Activated CD4-positive, alpha-beta memory T cell treated with anti-CD3 and anti-CD28 coated beads, Interleukin-2, amount 10 ng/mL, durations not matched to agents 7 days and 5 days (primary cell): ENCODE results near the gene NEU4. TPM values are rescaled to one million over a fixed set of nuclear protein-coding genes. Genes with fewer than 3 reads are reported as not detected.
"Not testable (repeated sequence)": the region's sequence is repeated elsewhere in the genome, so short reads cannot be mapped to it uniquely, and the experiment has no call there.

ENCODE experiments used
- CTCF ChIA-PET: fragments of 350-600 bp; sonication (Branson Sonifier 250); formaldehyde crosslinking; loops from one replicate; lab custom pipeline; 2021; ENCODE audit warnings: antibody characterized with exemption, inconsistent platforms; lab: Charles Lee
- POLR2A ChIA-PET: fragments of 350-600 bp; sonication (Branson Sonifier 250); formaldehyde crosslinking; loops from one replicate; lab custom pipeline; 2021; ENCODE audit warnings: antibody characterized with exemption; lab: Charles Lee
- DNase-seq: peaks from one replicate; pipeline ENCODE4 v3.0.0-alpha.2; 2020
- H3K27ac Mint-ChIP-seq: one replicate; pipeline ENCODE4 v1.8.0; 2021; ENCODE audit warnings: mild to moderate bottlenecking, mixed read lengths
- H3K27me3 Mint-ChIP-seq: one replicate; pipeline ENCODE4 v1.8.0; 2021; ENCODE audit warnings: mixed read lengths
- H3K36me3 Mint-ChIP-seq: one replicate; pipeline ENCODE4 v1.8.0; 2021; ENCODE audit warnings: low read depth, mixed read lengths
- H3K4me1 Mint-ChIP-seq: one replicate; pipeline ENCODE4 v1.8.0; 2021; ENCODE audit warnings: mixed read lengths
- H3K4me3 Mint-ChIP-seq: one replicate; pipeline ENCODE4 v1.8.0; 2021; ENCODE audit warnings: mild to moderate bottlenecking, mixed read lengths
- H3K9me3 Mint-ChIP-seq: one replicate; pipeline ENCODE4 v1.8.0; 2021; ENCODE audit warnings: mixed read lengths
- total RNA-seq, 2 experiments: library from RNA; stranded (reverse); gene quantifications; one replicate each; pipeline ENCODE4 v1.2.3, GENCODE V29; 2021

NEU4 gene
- total RNA-seq, 2 experiments from 2014 or later = 0.38 to 0.43 TPM

DNA sequence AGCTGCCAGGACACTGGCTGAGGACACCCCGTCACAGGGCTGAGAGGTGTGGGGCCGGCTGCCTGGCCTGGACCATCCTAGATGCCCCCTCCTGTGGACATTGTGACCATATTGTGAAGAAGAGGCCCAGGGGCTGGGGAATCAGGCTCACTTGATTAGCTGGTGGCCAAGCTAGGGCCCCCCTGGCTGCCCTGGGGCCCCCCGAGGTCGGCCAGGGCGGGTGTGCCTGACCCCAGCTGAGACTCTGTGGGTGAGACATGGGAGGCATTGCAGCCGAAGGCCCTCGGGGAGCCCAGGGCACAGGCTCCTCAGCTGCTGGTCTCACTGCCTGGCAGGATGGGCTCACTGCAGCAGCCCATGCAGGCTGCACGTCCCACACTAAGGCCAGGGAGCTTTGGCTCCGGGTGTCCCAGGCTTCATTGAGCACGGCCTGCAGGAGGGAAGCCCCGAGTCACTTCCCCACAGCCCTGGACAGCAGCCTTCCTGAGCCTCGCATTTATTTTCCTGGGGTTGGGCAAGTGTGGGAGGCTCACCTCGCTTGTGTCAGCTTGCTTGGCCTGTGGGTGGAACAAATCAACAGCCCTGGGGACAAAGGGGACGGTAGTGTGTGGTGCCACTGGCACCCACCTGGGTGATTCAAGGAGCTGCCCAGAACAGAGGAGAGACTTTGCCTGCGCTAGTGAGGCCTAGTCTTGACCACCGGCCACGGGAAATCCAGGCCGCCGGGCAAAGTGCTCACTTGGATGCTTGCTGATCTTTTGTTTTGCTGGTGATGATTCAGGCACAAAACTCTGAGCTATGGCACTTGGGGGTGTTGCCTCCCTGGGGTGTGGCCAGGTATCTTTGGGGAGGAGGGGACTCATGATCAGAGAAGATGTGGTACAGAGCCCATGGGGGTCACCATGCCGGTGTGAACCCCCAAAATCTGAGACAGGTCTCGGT lies 31.0 kb upstream of the NEU4 start:
- DNase-seq = peak; percentile 11
- Mint-ChIP-seq H3K36me3 (no peaks in the 10 kb centered on the region), H3K4me1 (no peaks in the 10 kb centered on the region), H3K27ac (no peak overlapping the region), H3K4me3 (no peak overlapping the region), H3K27me3 (peaks cover 3% of the 10 kb centered on the region), H3K9me3 (peaks cover 13% of the 10 kb centered on the region)
- CTCF ChIA-PET = interaction anchor here (0.7 kb wide), 1 partner anchor 11 kb away, joined by 4 read pairs; no protein-coding TSS in a partner anchor
- POLR2A ChIA-PET = interaction anchor here (0.9 to 2.0 kb wide), 2 partner anchors 9 to 15 kb away, joined by 3 to 6 read pairs; no protein-coding TSS in a partner anchor

DNA sequence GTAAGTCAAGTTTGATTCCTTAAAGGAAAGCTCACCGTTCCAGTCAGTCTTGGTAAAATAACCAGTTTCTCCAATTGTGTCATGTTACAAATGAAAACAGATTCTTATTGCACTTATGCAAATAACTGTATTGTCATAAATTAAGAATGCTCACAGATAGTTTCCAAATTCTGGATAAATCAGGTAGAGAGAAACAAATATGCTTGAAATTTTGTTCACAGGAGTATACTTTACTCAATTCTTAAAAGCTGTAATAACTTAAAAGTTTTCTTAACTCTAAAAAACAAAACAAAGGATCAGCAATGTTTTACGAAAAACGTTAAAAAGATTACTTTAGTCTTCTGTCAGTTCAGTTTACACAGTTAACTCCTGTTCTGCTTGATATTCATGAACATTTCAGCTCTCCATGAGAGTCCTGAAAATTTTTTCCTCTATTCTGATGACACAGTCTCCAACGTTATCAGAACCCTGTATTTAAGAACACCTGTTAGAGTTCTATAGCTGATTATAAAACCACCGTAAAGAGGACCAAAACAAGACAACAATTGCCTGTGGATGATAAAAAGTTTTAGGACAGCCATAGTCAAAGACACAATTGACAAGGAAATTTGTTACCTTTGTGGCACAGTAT lies 27.9 kb upstream of the NEU4 start:
- no peak for DNase-seq
- no peak overlapping the region for H3K27ac Mint-ChIP-seq
- H3K36me3 Mint-ChIP-seq = peaks cover 2% of the 10 kb centered on the region
- H3K9me3 Mint-ChIP-seq = peaks cover 13% of the 10 kb centered on the region
- ChIA-PET POLR2A (interaction anchor here (0.7 to 1.4 kb wide), 2 partner anchors 8 to 11 kb away, joined by 3 read pairs; no protein-coding TSS in a partner anchor), CTCF (no interaction called here)
- peaks cover 7% of the 10 kb centered on the region for H3K27me3 Mint-ChIP-seq
- H3K4me3 Mint-ChIP-seq = no peak overlapping the region
- H3K4me1 Mint-ChIP-seq = no peaks in the 10 kb centered on the region

- H3K27ac Mint-ChIP-seq, DNase-seq, CTCF ChIA-PET, POLR2A ChIA-PET, H3K4me3 Mint-ChIP-seq, H3K36me3 Mint-ChIP-seq, H3K27me3 Mint-ChIP-seq, H3K4me1 Mint-ChIP-seq: not testable (repeated sequence)
- H3K9me3 Mint-ChIP-seq = peaks cover 13% of the 10 kb centered on the region
Measured at GRCh38 chr2:241782053-241782452, 26.9 kb upstream of the NEU4 start.

DNA sequence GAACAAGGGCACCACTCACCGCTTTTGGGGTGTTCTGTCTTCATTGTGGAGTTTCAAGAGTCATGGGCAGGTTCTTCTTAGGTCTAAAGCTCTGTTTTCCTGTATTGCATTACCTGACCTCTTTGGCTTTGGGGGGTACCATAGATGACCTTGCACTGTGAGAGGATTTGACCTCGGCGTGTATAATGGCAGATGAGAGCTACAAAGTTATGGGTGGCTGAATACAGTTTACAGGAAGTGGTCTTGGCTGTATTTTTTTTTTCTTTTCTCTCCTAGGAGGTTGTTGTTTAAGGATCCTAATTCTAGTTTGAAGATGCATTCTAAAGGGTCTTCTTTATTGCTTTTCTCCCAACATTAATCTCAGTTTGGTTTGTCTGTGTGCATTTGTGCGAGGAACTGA lies 20.9 kb upstream of the NEU4 start:
- H3K27me3 Mint-ChIP-seq = peaks cover 16% of the 10 kb centered on the region
- no peak for DNase-seq
- ChIA-PET CTCF (interaction anchor here (1.2 kb wide), 1 partner anchor 24 kb away, joined by 3 read pairs; no protein-coding TSS in a partner anchor), POLR2A (interaction anchor here (1.1 kb wide), 1 partner anchor 17 kb away, joined by 3 read pairs; no protein-coding TSS in a partner anchor)
- H3K4me3 Mint-ChIP-seq = no peak overlapping the region
- H3K36me3 Mint-ChIP-seq = peaks cover 12% of the 10 kb centered on the region
- H3K27ac Mint-ChIP-seq = no peak overlapping the region
- peaks cover 14% of the 10 kb centered on the region for H3K4me1 Mint-ChIP-seq
- peaks cover 27% of the 10 kb centered on the region for H3K9me3 Mint-ChIP-seq

- no peak overlapping the region for H3K4me3 Mint-ChIP-seq
- peaks cover 18% of the 10 kb centered on the region for H3K27me3 Mint-ChIP-seq
- H3K27ac Mint-ChIP-seq = no peak overlapping the region
- CTCF ChIA-PET = interaction anchor here (1.1 to 1.2 kb wide), 2 partner anchors 24 to 37 kb away, joined by 3 read pairs; no protein-coding TSS in a partner anchor
- POLR2A ChIA-PET = interaction anchor here (1.1 kb wide), 2 partner anchors 13 to 16 kb away, joined by 3 read pairs; partner anchors contain the start of gene GAL3ST2
- H3K36me3 Mint-ChIP-seq = peaks cover 11% of the 10 kb centered on the region
- peak; percentile 39 for DNase-seq
- H3K4me1 Mint-ChIP-seq = peaks cover 14% of the 10 kb centered on the region
- H3K9me3 Mint-ChIP-seq = peaks cover 31% of the 10 kb centered on the region
Measured at GRCh38 chr2:241788572-241788971, 20.4 kb upstream of the NEU4 start.

GRCh38 chr2:241791385-241791784 lies 17.6 kb upstream of the NEU4 start:
- Mint-ChIP-seq H3K4me1 (peaks cover 14% of the 10 kb centered on the region), H3K36me3 (peaks cover 11% of the 10 kb centered on the region), H3K27me3 (peaks cover 14% of the 10 kb centered on the region), H3K9me3 (peaks cover 32% of the 10 kb centered on the region)
- H3K4me3 Mint-ChIP-seq, DNase-seq, CTCF ChIA-PET, H3K27ac Mint-ChIP-seq: not testable (repeated sequence)
- POLR2A ChIA-PET = interaction anchor here (0.9 kb wide), 1 partner anchor 10 kb away, joined by 3 read pairs; no protein-coding TSS in a partner anchor

- peaks cover 11% of the 10 kb centered on the region for H3K36me3 Mint-ChIP-seq
- peaks cover 11% of the 10 kb centered on the region for H3K27me3 Mint-ChIP-seq
- no peak overlapping the region for H3K27ac Mint-ChIP-seq
- H3K4me3 Mint-ChIP-seq = no peak overlapping the region
- ChIA-PET CTCF (no interaction called here), POLR2A (interaction anchor here (1.1 kb wide), 1 partner anchor 22 kb away, joined by 3 read pairs; no protein-coding TSS in a partner anchor)
- no peak for DNase-seq
- peaks cover 9% of the 10 kb centered on the region for H3K4me1 Mint-ChIP-seq
- H3K9me3 Mint-ChIP-seq = peaks cover 26% of the 10 kb centered on the region
Measured at GRCh38 chr2:241793385-241793784, 15.6 kb upstream of the NEU4 start.

GRCh38 chr2:241794250-241794823 lies 14.7 kb upstream of the NEU4 start:
- Mint-ChIP-seq H3K4me3 (no peak overlapping the region), H3K36me3 (peaks cover 11% of the 10 kb centered on the region), H3K27ac (no peak overlapping the region), H3K9me3 (peaks cover 18% of the 10 kb centered on the region), H3K4me1 (no peaks in the 10 kb centered on the region), H3K27me3 (peaks cover 11% of the 10 kb centered on the region)
- ChIA-PET POLR2A (no interaction called here), CTCF (interaction anchor here (0.6 kb wide), 1 partner anchor 35 kb away, joined by 3 read pairs; no protein-coding TSS in a partner anchor)
- DNase-seq = peak; percentile 12

DNA sequence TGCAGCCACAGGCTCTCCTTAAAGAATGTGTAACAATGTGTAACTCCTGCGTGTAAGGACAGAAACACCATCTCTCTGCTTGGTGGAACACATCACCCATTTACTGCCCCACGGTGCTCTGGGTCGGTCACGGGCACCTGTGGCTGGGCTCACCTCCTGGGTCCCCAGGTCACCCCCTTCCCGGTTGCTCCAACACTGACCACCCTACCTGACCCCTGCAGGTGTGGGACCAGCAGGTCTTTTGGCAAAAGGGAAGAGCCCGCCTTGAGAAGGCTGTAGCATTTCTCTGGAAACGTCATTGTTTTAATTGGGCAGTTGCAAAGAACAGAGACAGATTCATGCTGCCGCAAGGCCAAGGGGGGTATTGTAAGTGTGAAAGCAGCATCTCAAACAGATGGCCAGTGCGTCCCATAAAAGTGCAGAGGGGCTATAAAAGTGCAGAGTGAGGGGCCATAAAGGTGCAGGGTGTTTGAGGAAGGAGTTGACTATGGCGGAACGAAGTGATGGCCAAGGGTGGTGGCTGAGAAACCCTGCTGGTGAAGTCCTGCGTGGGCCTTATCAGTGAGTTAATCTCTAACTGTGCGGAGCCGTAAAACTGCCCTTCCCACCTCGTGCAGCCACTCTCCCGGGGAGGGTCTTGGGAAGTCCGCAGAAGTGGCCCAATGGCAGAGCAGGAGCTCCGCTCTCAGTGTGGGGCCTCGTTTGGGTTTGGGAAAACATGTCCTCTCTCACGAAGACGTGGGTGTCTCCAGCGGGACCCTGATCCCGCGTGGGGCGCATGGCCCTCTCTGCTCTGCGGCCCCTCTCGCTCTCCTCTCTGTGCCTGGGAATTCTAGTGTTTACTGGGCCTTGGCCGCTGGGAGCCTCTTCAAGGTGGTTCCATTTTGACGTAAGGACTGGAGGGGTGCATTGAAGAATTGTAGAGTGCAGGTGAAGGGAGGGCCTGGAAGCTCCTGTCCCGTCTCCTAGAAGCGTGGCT lies 13.7 kb upstream of the NEU4 start:
- DNase-seq = no peak
- ChIA-PET POLR2A (no interaction called here), CTCF (interaction anchor here (0.6 kb wide), 1 partner anchor 36 kb away, joined by 3 read pairs; no protein-coding TSS in a partner anchor)
- H3K27ac Mint-ChIP-seq = no peak overlapping the region
- peaks cover 9% of the 10 kb centered on the region for H3K36me3 Mint-ChIP-seq
- no peak overlapping the region for H3K4me3 Mint-ChIP-seq
- no peaks in the 10 kb centered on the region for H3K4me1 Mint-ChIP-seq
- H3K27me3 Mint-ChIP-seq = peaks cover 11% of the 10 kb centered on the region
- peaks cover 14% of the 10 kb centered on the region for H3K9me3 Mint-ChIP-seq

- H3K4me1 Mint-ChIP-seq = no peaks in the 10 kb centered on the region
- ChIA-PET POLR2A (no interaction called here), CTCF (no interaction called here)
- DNase-seq = no peak
- H3K4me3 Mint-ChIP-seq = no peak overlapping the region
- H3K9me3 Mint-ChIP-seq = peaks cover 6% of the 10 kb centered on the region
- no peaks in the 10 kb centered on the region for H3K36me3 Mint-ChIP-seq
- H3K27ac Mint-ChIP-seq = no peak overlapping the region
- peaks cover 5% of the 10 kb centered on the region for H3K27me3 Mint-ChIP-seq
Measured at GRCh38 chr2:241796209-241796608, 12.8 kb upstream of the NEU4 start.

- Mint-ChIP-seq H3K27ac (no peak overlapping the region), H3K4me3 (no peak overlapping the region), H3K9me3 (peaks cover 6% of the 10 kb centered on the region), H3K27me3 (peaks cover 5% of the 10 kb centered on the region), H3K4me1 (no peaks in the 10 kb centered on the region), H3K36me3 (no peaks in the 10 kb centered on the region)
- DNase-seq = no peak
- ChIA-PET CTCF (no interaction called here), POLR2A (no interaction called here)
Measured at GRCh38 chr2:241796610-241797138, 12.3 kb upstream of the NEU4 start.
